Measurements from ENCODE around the gene ELOVL1. TPM values are rescaled to one million over a fixed set of nuclear protein-coding genes. Genes with fewer than 3 reads are reported as not detected.

The ELOVL1 gene
- total RNA-seq, 5 donors from 2014 or later (not counting 1 experiment from before 2014, with no cell fraction given) = 32.3 to 49.2 (median 45.1) TPM

DNA sequence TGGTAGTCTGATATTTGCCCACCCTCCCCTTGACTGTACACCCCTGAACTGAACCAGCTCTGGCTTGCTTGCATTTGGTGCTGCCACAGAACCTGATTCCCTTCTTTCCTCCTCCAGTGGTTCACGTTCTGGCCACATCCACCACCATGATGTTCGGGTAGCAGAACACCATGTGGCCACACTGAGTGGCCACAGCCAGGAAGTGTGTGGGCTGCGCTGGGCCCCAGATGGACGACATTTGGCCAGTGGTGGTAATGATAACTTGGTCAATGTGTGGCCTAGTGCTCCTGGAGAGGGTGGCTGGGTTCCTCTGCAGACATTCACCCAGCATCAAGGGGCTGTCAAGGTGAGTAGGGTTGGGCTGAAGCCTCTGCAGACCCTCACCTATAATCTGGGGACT lies 7.2 kb downstream of the ELOVL1 start:
- ATAC-seq (replicated peaks in 1 of 4) (no peak), DNase-seq (no peak)
- H3K36me3 Mint-ChIP-seq = peaks cover 29% of the 10 kb centered on the region
- 27% methylated on average over 2 of the region's 4 CpGs for WGBS (ENCODE audit: insufficient coverage)
- POLR2A ChIA-PET = no interaction called here
- H3K4me1 Mint-ChIP-seq = peaks cover 22 to 37% (median 26%) of the 10 kb centered on the region in 3 donors
- Histone ChIP-seq H3K9me3 (no peaks in the 10 kb centered on the region), H3K27ac (ENCODE audit: low read length) (no peak overlapping the region), H3K27me3 (replicated peaks in 1 of 2; ENCODE audit: control insufficient read depth in 2 of 2, extremely low read depth in 1 of 2, insufficient read depth in 2 of 2, low read length in 1 of 2) (no peaks in the 10 kb centered on the region), H3K4me3 (ENCODE audit: control insufficient read depth in 1 of 2, extremely low read depth in 1 of 2, low read length in 1 of 2) (no peak overlapping the region), H3K36me3 (ENCODE audit: control insufficient read depth in 2 of 2, extremely low read depth in 1 of 2, insufficient read depth in 1 of 2, low read length in 1 of 2) (peaks cover 7 to 35% of the 10 kb centered on the region in 2 donors), H3K4me1 (ENCODE audit: control insufficient read depth in 1 of 2, extremely low read depth in 1 of 2, insufficient read depth in 2 of 2, low read length in 2 of 2) (peaks cover 5 to 16% of the 10 kb centered on the region in 2 experiments)
- H3K4me3 Mint-ChIP-seq = no peak overlapping the region
- H3K27me3 Mint-ChIP-seq = no peaks in the 10 kb centered on the region
- no peaks in the 10 kb centered on the region for H3K9me3 Mint-ChIP-seq
- no peak overlapping the region for H3K27ac Mint-ChIP-seq
- CTCF ChIA-PET = no interaction called here

DNA sequence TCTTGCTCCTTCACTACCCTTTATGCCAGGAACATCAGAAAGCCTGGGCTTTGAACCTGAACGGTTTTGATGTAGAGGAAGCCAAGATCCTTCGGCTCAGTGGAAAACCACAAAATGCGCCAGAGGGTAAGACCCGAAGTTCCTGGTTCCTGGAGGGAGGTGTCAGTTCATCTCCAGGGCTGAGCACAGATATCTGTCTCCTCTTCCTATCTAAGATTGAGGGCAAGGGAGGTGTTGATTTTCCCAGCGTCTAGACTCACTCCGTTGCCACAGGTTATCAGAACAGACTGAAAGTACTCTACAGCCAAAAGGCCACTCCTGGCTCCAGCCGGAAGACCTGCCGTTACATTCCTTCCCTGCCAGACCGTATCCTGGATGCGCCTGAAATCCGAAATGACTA lies 8.1 kb downstream of the ELOVL1 start:
- WGBS (ENCODE audit: insufficient coverage) = 53% methylated on average over 3 of the region's 11 CpGs
- no peak for ATAC-seq (replicated peaks in 1 of 4)
- H3K4me1 ChIP-seq (ENCODE audit: control insufficient read depth in 1 of 2, extremely low read depth in 1 of 2, insufficient read depth in 2 of 2, low read length in 2 of 2) = peaks cover 5 to 15% of the 10 kb centered on the region in 2 experiments
- H3K27me3 ChIP-seq (replicated peaks in 1 of 2; ENCODE audit: control insufficient read depth in 2 of 2, extremely low read depth in 1 of 2, insufficient read depth in 2 of 2, low read length in 1 of 2) = no peaks in the 10 kb centered on the region
- POLR2A ChIA-PET = interaction anchor here in 1 of 2 donors (0.6 kb wide), 1 partner anchor 1852 kb away, joined by 12 read pairs; no protein-coding TSS in a partner anchor
- peaks cover 7 to 27% of the 10 kb centered on the region in 2 donors for H3K36me3 ChIP-seq (ENCODE audit: control insufficient read depth in 2 of 2, extremely low read depth in 1 of 2, insufficient read depth in 1 of 2, low read length in 1 of 2)
- no peak for DNase-seq
- H3K4me1 Mint-ChIP-seq = peaks cover 17 to 28% (median 19%) of the 10 kb centered on the region in 3 donors
- H3K27ac ChIP-seq (ENCODE audit: low read length) = no peak overlapping the region
- no peaks in the 10 kb centered on the region for H3K9me3 Mint-ChIP-seq
- H3K9me3 ChIP-seq = no peaks in the 10 kb centered on the region
- H3K4me3 Mint-ChIP-seq = peak overlapping the region; percentile 66 to 87 (median 85)
- no peaks in the 10 kb centered on the region for H3K27me3 Mint-ChIP-seq
- CTCF ChIA-PET = no interaction called here
- H3K36me3 Mint-ChIP-seq = peaks cover 24% of the 10 kb centered on the region
- no peak overlapping the region for H3K27ac Mint-ChIP-seq
- H3K4me3 ChIP-seq (ENCODE audit: control insufficient read depth in 1 of 2, extremely low read depth in 1 of 2, low read length in 1 of 2) = no peak overlapping the region

DNA sequence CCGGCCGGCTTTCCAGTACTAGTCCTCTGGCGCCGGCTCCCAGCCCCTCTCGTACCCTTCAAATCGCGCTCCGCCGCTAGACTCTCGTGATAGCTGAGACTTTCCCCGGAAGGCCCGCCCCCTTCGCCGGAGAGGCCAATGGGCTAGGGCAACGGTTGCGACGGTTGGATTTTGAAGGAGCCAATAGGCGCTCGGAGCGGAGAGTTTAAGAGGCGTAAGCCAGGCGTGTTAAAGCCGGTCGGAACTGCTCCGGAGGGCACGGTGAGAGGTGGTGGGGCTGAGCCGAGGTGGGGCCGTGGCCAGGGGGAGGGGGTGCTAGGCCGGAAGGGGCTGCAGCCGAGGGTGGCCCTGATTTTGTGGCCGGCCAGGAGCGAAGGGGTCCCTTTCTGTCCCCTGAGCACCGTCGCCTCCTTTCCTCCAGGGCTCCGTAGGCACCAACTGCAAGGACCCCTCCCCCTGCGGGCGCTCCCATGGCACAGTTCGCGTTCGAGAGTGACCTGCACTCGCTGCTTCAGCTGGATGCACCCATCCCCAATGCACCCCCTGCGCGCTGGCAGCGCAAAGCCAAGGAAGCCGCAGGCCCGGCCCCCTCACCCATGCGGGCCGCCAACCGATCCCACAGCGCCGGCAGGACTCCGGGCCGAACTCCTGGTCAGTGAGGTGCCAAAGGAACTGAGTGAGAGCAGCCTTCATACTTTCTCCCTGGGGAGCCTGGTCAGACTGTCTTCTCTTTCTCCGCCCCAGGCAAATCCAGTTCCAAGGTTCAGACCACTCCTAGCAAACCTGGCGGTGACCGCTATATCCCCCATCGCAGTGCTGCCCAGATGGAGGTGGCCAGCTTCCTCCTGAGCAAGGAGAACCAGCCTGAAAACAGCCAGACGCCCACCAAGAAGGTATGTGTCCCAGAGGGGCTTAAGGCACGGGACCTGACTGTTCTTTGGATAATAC lies 8.8 kb downstream of the ELOVL1 start, which contains the start of gene CDC20:
TSS of gene CDC20 (plus strand) at position 236 of the 948 bp plus-strand sequence. CDS start at position 471, 235 bp downstream.
- Histone ChIP-seq H3K4me3 (ENCODE audit: control insufficient read depth in 1 of 2, extremely low read depth in 1 of 2, low read length in 1 of 2) (peak within 1 kb of the TSS; percentile 59 to 69), H3K27ac (ENCODE audit: low read length) (peak within 1 kb of the TSS; percentile 64), H3K9me3 (no peaks in the 10 kb centered on the region), H3K4me1 (ENCODE audit: control insufficient read depth in 1 of 2, extremely low read depth in 1 of 2, insufficient read depth in 2 of 2, low read length in 2 of 2) (peaks cover 5 to 15% of the 10 kb centered on the region in 2 experiments), H3K27me3 (replicated peaks in 1 of 2; ENCODE audit: control insufficient read depth in 2 of 2, extremely low read depth in 1 of 2, insufficient read depth in 2 of 2, low read length in 1 of 2) (no peaks in the 10 kb centered on the region), H3K36me3 (ENCODE audit: control insufficient read depth in 2 of 2, extremely low read depth in 1 of 2, insufficient read depth in 1 of 2, low read length in 1 of 2) (peaks cover 7 to 20% of the 10 kb centered on the region in 2 donors)
- H3K4me3 Mint-ChIP-seq = peak within 1 kb of the TSS; percentile 85 to 87 (median 87)
- peak; percentile 93 to 99 (median 96) for DNase-seq
- 4% methylated on average over 55 of the region's 59 CpGs for WGBS (ENCODE audit: insufficient coverage)
- no peaks in the 10 kb centered on the region for H3K9me3 Mint-ChIP-seq
- peak; percentile 98 to 100 (median 100) for ATAC-seq (replicated peaks in 1 of 4)
- no peaks in the 10 kb centered on the region for H3K27me3 Mint-ChIP-seq
- H3K4me1 Mint-ChIP-seq = peaks cover 17 to 26% (median 19%) of the 10 kb centered on the region in 3 donors
- CTCF ChIA-PET = interaction anchor here (0.6 to 1.5 kb wide), 7 partner anchors 9 to 132 kb away, joined by 3 to 8 read pairs (median 4); partner anchors contain the start of genes MED8 (in 1 of the 2) and SZT2 (in 1 of the 2)
- POLR2A ChIA-PET = interaction anchor here in 1 of 2 donors (0.6 to 1.6 kb wide), 2 partner anchors 30 to 1853 kb away, joined by 5 to 12 read pairs; partner anchors contain the start of genes MED8 and SZT2
- peaks cover 19% of the 10 kb centered on the region for H3K36me3 Mint-ChIP-seq
- H3K27ac Mint-ChIP-seq = peak within 1 kb of the TSS; percentile 87 to 88

DNA sequence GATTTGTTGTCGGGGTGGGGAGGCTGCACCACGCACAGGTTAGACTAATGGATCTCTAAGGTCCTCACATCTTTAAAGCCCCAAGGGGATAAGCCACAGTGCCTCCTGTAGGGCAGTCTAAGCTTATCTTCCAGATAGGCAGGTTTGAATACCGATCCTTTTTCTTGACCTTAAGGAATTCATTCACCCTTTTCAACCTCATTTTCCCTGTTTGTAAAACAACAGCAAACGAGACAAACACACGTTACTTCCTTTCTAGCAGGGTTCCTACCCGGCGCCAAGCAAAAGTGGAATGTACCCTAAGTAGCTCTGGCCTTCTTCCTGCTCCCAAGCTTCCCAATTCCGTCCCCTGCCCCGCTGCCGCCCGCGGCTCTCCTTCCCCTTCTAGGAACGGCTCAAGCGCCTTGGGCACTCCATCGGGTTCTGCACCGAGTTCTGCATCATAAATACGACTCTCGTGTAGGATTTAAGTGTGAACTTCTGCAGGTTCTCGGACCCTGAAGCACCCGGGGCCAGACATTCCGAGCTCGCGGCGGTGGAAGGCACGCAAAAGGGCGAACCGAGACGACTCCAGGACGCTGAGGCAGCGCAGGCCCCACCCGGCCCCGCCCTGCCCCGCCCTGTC lies 9.6 kb downstream of the ELOVL1 start:
- H3K4me1 ChIP-seq (ENCODE audit: control insufficient read depth in 1 of 2, extremely low read depth in 1 of 2, insufficient read depth in 2 of 2, low read length in 2 of 2) = peaks cover 5 to 15% of the 10 kb centered on the region in 2 experiments
- Mint-ChIP-seq H3K27ac (peak overlapping the region; percentile 87 to 88), H3K27me3 (no peaks in the 10 kb centered on the region), H3K9me3 (no peaks in the 10 kb centered on the region), H3K4me3 (peak overlapping the region; percentile 85 to 87 (median 87)), H3K4me1 (peaks cover 17 to 22% (median 19%) of the 10 kb centered on the region in 3 donors), H3K36me3 (peaks cover 15% of the 10 kb centered on the region)
- H3K36me3 ChIP-seq (ENCODE audit: control insufficient read depth in 2 of 2, extremely low read depth in 1 of 2, insufficient read depth in 1 of 2, low read length in 1 of 2) = peaks cover 7 to 12% of the 10 kb centered on the region in 2 donors
- 0% methylated on average over 28 of the region's 33 CpGs for WGBS (ENCODE audit: insufficient coverage)
- H3K9me3 ChIP-seq = no peaks in the 10 kb centered on the region
- POLR2A ChIA-PET = interaction anchor here (0.6 to 1.6 kb wide), 4 partner anchors 11 to 635 kb away, joined by 3 to 5 read pairs (median 4); partner anchors contain the start of genes MED8 (in 1 of the 2) and SZT2 (in 1 of the 2)
- peak overlapping the region; percentile 64 for H3K27ac ChIP-seq (ENCODE audit: low read length)
- DNase-seq = peak in 2 of 35 experiments; percentile 15 to 45
- H3K27me3 ChIP-seq (replicated peaks in 1 of 2; ENCODE audit: control insufficient read depth in 2 of 2, extremely low read depth in 1 of 2, insufficient read depth in 2 of 2, low read length in 1 of 2) = no peaks in the 10 kb centered on the region
- peak overlapping the region; percentile 59 to 69 for H3K4me3 ChIP-seq (ENCODE audit: control insufficient read depth in 1 of 2, extremely low read depth in 1 of 2, low read length in 1 of 2)
- CTCF ChIA-PET = interaction anchor here (0.6 to 1.5 kb wide), 8 partner anchors 10 to 131 kb away, joined by 3 to 8 read pairs (median 4); partner anchors contain the start of genes MED8 (in 1 of the 2) and SZT2 (in 1 of the 2)
- ATAC-seq (replicated peaks in 1 of 4) = peak in 3 of 4 experiments; percentile 1 to 17 (median 8)

DNA sequence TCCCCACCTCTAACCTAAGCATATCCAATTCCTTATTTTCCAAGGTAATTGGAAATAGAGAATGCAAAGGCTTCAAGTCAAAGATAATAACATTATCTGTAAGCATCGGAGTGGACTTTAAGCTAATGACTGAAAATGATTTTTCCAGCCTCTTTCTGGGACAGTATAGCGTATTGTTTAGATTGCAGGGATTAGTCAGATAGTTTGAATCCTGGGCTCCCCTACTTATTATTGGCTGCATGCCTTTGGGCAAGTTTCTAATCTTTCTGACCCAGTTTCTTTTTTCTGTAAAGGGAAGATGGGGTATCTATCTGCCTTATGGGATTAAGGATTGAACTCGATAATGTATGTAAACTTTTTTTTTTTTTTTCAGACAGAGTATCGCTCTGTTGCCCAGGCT lies 10.6 kb downstream of the ELOVL1 start:
- no peak overlapping the region for H3K27ac ChIP-seq (ENCODE audit: low read length)
- ChIA-PET POLR2A (interaction anchor here (0.6 to 0.9 kb wide), 2 partner anchors 606 to 636 kb away, joined by 3 to 6 read pairs; no protein-coding TSS in a partner anchor), CTCF (interaction anchor here in 1 of 2 donors (0.6 kb wide), 2 partner anchors 11 to 432 kb away, joined by 3 to 4 read pairs; partner anchors contain the start of gene ELOVL1)
- DNase-seq (no peak), ATAC-seq (replicated peaks in 1 of 4) (no peak)
- peak overlapping the region in 1 of 3 donors; percentile 85 for H3K4me3 Mint-ChIP-seq
- H3K4me1 Mint-ChIP-seq = peaks cover 17 to 29% (median 19%) of the 10 kb centered on the region in 3 donors
- H3K9me3 Mint-ChIP-seq = no peaks in the 10 kb centered on the region
- H3K27ac Mint-ChIP-seq = no peak overlapping the region
- no CpG with 5 or more reads among the region's 4 CpGs for WGBS (ENCODE audit: insufficient coverage)
- no peaks in the 10 kb centered on the region for H3K27me3 ChIP-seq (replicated peaks in 1 of 2; ENCODE audit: control insufficient read depth in 2 of 2, extremely low read depth in 1 of 2, insufficient read depth in 2 of 2, low read length in 1 of 2)
- H3K36me3 ChIP-seq (ENCODE audit: control insufficient read depth in 2 of 2, extremely low read depth in 1 of 2, insufficient read depth in 1 of 2, low read length in 1 of 2) = peaks cover 2 to 6% of the 10 kb centered on the region in 2 donors
- no peak overlapping the region for H3K4me3 ChIP-seq (ENCODE audit: control insufficient read depth in 1 of 2, extremely low read depth in 1 of 2, low read length in 1 of 2)
- H3K9me3 ChIP-seq = no peaks in the 10 kb centered on the region
- H3K27me3 Mint-ChIP-seq = no peaks in the 10 kb centered on the region
- H3K4me1 ChIP-seq (ENCODE audit: control insufficient read depth in 1 of 2, extremely low read depth in 1 of 2, insufficient read depth in 2 of 2, low read length in 2 of 2) = peaks cover 5 to 15% of the 10 kb centered on the region in 2 experiments
- peaks cover 10% of the 10 kb centered on the region for H3K36me3 Mint-ChIP-seq
